Tibial artery (tissue), 4 donors: Measurements from ENCODE around the gene UNK.

Experiments
- DNase-seq, 2 donors: peaks; one replicate each; pipeline ENCODE4 v3.0.0-alpha.2; 2019
- H3K27ac ChIP-seq, 2 donors: fragments of 200-600 bp; sonication (generic) in 1 of 2; 1 replicate in 1 of 2; 2 replicates in 1 of 2; pipeline ENCODE4 v1.5.1; 2018 to 2019; ENCODE audit warnings: mild to moderate bottlenecking in 1 of 2
- H3K27me3 ChIP-seq, 2 donors: fragments of 200-600 bp; sonication (generic) in 1 of 2; one replicate each; pipeline versions ENCODE4 v1.5.1 to v1.6.0; 2016 to 2019
- H3K36me3 ChIP-seq, 3 donors: fragments of 200-600 bp; sonication (generic) in 2 of 3; one replicate each; pipeline ENCODE4 v1.5.1; 2016 to 2019; ENCODE audit warnings: mild to moderate bottlenecking in 2 of 3
- H3K4me1 ChIP-seq, 4 donors: fragments of 200-600 bp; sonication (generic) in 2 of 4; 1 replicate in 3 of 4; 2 replicates in 1 of 4; pipeline ENCODE4 v1.5.1; 2016 to 2019
- H3K4me3 ChIP-seq, 2 donors: fragments of 200-600 bp; sonication (generic) in 1 of 2; 1 replicate in 1 of 2; 2 replicates in 1 of 2; pipeline ENCODE4 v1.5.1; 2018 to 2019; ENCODE audit warnings: mild to moderate bottlenecking in 2 of 2
- H3K9me3 ChIP-seq, 3 donors: fragments of 200-600 bp; sonication (generic) in 1 of 3; one replicate each; pipeline ENCODE4 v1.5.1; 2016 to 2019
- intact Hi-C: fragments of 100-400 bp; cut with DNase I; formaldehyde crosslinking; loops from one replicate; pipeline ENCODE4 v1.15.0; 2023; ENCODE audit warnings: low total_unique reads
- TF ChIP-seq, protein P1 (sequence below), 2 experiments: fragments of 200-600 bp in 1 of 2; fragments of 450-650 bp in 1 of 2; IDR thresholded peaks; one replicate each; pipeline ENCODE4 v1.5.1; 2017 to 2019; ENCODE audit warnings: antibody characterized with exemption in 2 of 2, mild to moderate bottlenecking in 1 of 2, moderate library complexity in 1 of 2

UNK gene

DNA sequence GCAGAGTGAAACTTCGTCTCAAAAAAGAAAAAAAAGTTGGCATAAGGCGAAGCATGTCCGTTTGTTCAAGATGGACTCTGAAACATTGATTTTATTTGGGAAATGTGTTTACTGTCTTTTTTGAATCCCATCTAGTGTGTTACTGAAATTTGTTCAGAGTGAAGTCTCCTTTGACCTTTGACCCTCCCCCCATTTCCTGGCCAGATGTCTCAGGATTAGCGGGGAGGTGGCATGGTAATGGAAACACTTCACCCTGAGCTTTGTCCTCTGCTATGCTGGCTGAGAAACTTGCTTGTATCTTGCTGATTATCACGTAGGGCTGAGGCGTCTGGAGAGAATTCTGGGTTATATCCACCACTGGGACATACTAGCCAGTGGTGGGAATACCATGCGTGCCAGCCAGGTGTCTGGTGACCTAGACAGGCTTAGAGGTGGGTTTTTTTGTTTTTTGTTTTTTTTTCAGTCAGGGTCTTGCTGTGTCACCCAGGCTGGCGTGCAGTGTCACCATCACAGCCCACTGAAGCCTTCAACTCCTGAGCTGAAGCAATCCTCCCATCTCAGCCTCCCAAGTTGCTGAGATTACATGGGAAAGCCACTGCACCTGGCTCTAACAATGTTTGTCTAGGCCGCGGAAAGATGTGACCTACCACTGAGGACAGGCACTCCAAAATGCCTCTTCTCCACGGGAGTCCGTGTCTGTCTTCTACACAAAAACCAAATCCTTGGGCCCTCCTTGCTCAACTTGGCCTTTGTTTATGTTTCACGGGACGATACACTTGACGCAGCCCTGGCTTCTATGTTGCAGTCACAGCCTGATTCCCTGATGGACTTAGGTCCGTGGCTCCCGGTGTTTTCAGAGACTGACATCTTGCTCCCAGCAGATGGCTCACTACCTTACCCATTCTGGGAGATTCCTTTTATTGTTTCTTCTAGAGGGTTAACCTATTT is 13.0 kb upstream of the UNK start:
- no peaks in the 10 kb centered on the region for H3K9me3 ChIP-seq
- no peak overlapping the region for H3K4me3 ChIP-seq
- TF ChIP-seq, protein P1, sequence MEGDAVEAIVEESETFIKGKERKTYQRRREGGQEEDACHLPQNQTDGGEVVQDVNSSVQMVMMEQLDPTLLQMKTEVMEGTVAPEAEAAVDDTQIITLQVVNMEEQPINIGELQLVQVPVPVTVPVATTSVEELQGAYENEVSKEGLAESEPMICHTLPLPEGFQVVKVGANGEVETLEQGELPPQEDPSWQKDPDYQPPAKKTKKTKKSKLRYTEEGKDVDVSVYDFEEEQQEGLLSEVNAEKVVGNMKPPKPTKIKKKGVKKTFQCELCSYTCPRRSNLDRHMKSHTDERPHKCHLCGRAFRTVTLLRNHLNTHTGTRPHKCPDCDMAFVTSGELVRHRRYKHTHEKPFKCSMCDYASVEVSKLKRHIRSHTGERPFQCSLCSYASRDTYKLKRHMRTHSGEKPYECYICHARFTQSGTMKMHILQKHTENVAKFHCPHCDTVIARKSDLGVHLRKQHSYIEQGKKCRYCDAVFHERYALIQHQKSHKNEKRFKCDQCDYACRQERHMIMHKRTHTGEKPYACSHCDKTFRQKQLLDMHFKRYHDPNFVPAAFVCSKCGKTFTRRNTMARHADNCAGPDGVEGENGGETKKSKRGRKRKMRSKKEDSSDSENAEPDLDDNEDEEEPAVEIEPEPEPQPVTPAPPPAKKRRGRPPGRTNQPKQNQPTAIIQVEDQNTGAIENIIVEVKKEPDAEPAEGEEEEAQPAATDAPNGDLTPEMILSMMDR (IDR thresholded peaks at IDR 0.05), result no peak
- intact Hi-C loops, result no loop called here
- DNase-seq, result peak in 1 of 2 donors; percentile 34
- H3K4me1 ChIP-seq, result peaks cover 0 to 20% (median 16%) of the 10 kb centered on the region in 4 donors
- no peak overlapping the region for H3K27ac ChIP-seq
- no peaks in the 10 kb centered on the region for H3K27me3 ChIP-seq
- peaks cover 20 to 31% (median 26%) of the 10 kb centered on the region in 3 donors for H3K36me3 ChIP-seq

DNA sequence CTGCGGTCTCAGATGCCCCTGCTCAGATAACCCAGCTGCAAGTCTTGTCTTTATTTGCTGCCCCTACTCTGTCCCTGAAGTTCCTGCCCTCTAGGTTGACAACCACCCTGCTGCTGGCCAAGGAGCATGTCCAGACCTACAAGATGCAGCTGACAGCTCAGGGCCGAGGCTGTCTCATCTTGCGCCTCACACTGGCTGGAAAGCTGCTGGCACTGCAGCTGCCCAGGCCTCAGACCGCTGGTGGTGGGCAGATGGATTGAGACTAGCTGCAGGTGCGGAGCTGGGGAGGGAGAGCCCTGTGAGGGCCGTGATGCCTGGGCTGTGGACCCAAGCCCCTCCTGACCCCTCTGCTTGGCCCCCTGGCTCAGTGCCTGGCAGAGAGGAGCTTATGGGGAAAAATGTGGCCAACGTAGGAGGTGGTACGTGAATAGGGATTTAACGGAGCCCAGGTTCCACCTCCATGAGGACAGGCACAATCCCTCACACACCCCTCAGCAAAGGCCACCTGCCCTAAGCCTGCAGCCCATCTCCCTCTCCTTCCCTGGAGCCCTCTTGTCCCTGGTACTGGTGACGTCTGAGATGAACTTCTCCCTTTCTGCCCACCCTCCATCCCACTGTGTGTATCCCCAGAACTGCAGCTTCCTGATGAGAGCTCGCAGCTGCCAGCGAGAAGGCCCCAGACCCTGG is 11.3 kb upstream of the UNK start:
- H3K27ac ChIP-seq, result no peak overlapping the region
- peak in 1 of 2 donors; percentile 62 for DNase-seq
- H3K9me3 ChIP-seq, result no peaks in the 10 kb centered on the region
- no peak overlapping the region for H3K4me3 ChIP-seq
- peaks cover 36 to 47% (median 42%) of the 10 kb centered on the region in 3 donors for H3K36me3 ChIP-seq
- H3K27me3 ChIP-seq, result no peaks in the 10 kb centered on the region
- intact Hi-C loops, result no loop called here
- peaks cover 0 to 35% (median 23%) of the 10 kb centered on the region in 4 donors for H3K4me1 ChIP-seq
- TF ChIP-seq, protein P1 (IDR thresholded peaks at IDR 0.05), result no peak

DNA sequence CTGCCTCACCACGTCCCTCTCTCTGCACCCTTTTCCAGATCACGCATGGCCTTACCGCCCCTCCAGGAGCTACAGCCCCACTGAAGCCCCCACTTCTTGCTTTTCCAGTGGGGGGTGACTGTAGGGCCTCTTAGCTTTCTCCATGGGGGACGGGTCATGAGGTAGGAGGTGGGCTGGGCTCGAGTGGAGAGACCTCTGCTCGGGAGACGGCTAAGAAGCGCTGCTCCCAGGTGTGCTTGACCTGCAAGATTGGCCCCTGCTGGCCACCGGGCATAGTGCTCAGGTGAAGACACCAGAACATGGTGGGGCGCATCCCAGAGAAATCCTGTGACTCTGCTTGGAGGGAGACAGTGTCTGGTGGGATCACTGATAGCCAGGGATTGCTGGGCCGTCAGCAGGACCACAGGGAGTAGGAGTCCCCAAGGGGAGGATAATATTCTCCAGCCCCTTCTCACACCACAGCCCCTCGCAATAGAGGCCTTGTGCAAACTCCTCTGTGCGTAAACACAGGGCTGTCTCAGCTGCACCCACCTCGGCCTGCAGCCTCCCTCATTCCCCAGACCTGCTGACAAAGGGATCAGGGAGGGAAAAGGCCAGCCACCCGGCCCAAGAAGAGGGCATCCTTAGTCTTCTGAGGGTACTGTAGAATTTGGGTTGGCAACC is 10.7 kb upstream of the UNK start:
- Histone ChIP-seq H3K27ac (no peak overlapping the region), H3K27me3 (no peaks in the 10 kb centered on the region), H3K36me3 (peaks cover 43 to 54% (median 49%) of the 10 kb centered on the region in 3 donors), H3K4me1 (peaks cover 0 to 35% (median 23%) of the 10 kb centered on the region in 4 donors), H3K9me3 (no peaks in the 10 kb centered on the region), H3K4me3 (no peak overlapping the region)
- intact Hi-C loops, result no loop called here
- TF ChIP-seq, protein P1 (IDR thresholded peaks at IDR 0.05), result no peak
- peak in 1 of 2 donors; percentile 66 for DNase-seq

DNA sequence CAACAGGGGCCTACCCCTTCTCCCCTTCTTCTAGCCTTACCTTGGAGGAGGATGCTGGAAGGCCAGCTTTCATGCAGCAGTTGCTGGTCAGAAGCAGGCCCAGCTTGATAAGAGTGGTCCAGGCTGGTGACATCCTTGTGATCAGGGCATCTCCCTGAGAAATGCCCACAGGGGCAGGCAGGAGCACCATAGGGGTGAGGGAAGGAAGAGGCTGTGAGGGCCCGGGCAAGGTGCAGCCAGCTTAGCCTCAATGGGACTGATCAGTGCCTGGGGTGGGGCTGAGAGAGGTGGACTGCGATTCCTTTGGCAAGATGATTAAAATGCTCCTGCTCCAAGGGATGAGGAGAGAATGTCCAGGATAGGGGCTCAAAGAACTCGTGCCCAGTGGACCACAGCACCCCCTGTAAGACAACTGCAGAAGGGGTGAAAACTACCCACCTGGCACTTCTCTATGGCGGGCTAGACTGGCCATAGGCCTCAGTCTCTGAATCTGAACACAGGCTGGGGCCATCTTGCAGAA is 10.1 kb upstream of the UNK start:
- peak in 1 of 2 donors; percentile 64 for DNase-seq
- TF ChIP-seq, protein P1 (IDR thresholded peaks at IDR 0.05), result no peak
- Histone ChIP-seq H3K36me3 (peaks cover 44 to 59% (median 50%) of the 10 kb centered on the region in 3 donors), H3K27me3 (no peaks in the 10 kb centered on the region), H3K4me1 (peaks cover 0 to 35% (median 23%) of the 10 kb centered on the region in 4 donors), H3K9me3 (no peaks in the 10 kb centered on the region), H3K27ac (no peak overlapping the region), H3K4me3 (no peak overlapping the region)
- intact Hi-C loops, result no loop called here

GRCh38 chr17:75774991-75775668 is 9.5 kb upstream of the UNK start:
- H3K4me3 ChIP-seq, result no peak overlapping the region
- intact Hi-C loops, result no loop called here
- TF ChIP-seq, protein P1 (IDR thresholded peaks at IDR 0.05), result no peak
- H3K36me3 ChIP-seq, result peaks cover 44 to 59% (median 50%) of the 10 kb centered on the region in 3 donors
- peak overlapping the region in 1 of 2 donors; percentile 40 for H3K27ac ChIP-seq
- peaks cover 0 to 37% (median 25%) of the 10 kb centered on the region in 4 donors for H3K4me1 ChIP-seq
- peak in 1 of 2 donors; percentile 62 for DNase-seq
- no peaks in the 10 kb centered on the region for H3K27me3 ChIP-seq
- H3K9me3 ChIP-seq, result no peaks in the 10 kb centered on the region
